Spleen (tissue), 11 donors: ENCODE data around the gene TRIM28. TPM values are rescaled to one million over a fixed set of nuclear protein-coding genes. Genes with fewer than 3 reads are reported as not detected.

Experiments used
- DNase-seq: peaks from one replicate; pipeline ENCODE4 v3.0.0-alpha.2; 2020
- H3K27ac ChIP-seq, 8 donors: fragments of 200-600 bp; sonication (generic) in 7 of 8; 1 replicate in 4 of 8; 2 replicates in 4 of 8; pipeline versions ENCODE4 v1.5.0 to v1.8.0; 2016 to 2021; ENCODE audit warnings: inconsistent platforms in 4 of 8, mild to moderate bottlenecking in 4 of 8, moderate library complexity in 1 of 8
- H3K27me3 ChIP-seq, 7 donors: fragments of 200-600 bp; sonication (generic) in 6 of 7; replicated peaks in 1 of 7; 1 replicate in 4 of 7; 2 replicates in 3 of 7; pipeline versions ENCODE4 v1.5.0 to v1.8.0; 2016 to 2021; ENCODE audit warnings: inconsistent platforms in 3 of 7, mild to moderate bottlenecking in 1 of 7
- H3K36me3 ChIP-seq, 6 donors: fragments of 200-600 bp; sonication (generic) in 5 of 6; 1 replicate in 4 of 6; 2 replicates in 2 of 6; pipeline versions ENCODE4 v1.5.0 to v1.8.0; 2016 to 2021; ENCODE audit warnings: inconsistent platforms in 2 of 6
- H3K4me1 ChIP-seq, 6 donors: fragments of 200-600 bp; sonication (generic) in 5 of 6; 1 replicate in 3 of 6; 2 replicates in 3 of 6; pipeline versions ENCODE4 v1.5.0 to v1.8.0; 2016 to 2021; ENCODE audit warnings: inconsistent platforms in 3 of 6
- H3K4me3 ChIP-seq, 8 donors: fragments of 200-600 bp; sonication (generic) in 7 of 8; 1 replicate in 4 of 8; 2 replicates in 4 of 8; pipeline versions ENCODE4 v1.5.0 to v1.8.0; 2016 to 2021; ENCODE audit warnings: inconsistent platforms in 4 of 8, mild to moderate bottlenecking in 4 of 8, moderate library complexity in 2 of 8
- H3K9me3 ChIP-seq, 8 donors: fragments of 200-600 bp; sonication (generic) in 7 of 8; 1 replicate in 4 of 8; 2 replicates in 4 of 8; pipeline versions ENCODE4 v1.5.0 to v1.8.0; 2016 to 2021; ENCODE audit warnings: inconsistent platforms in 4 of 8
- CTCF ChIP-seq, 11 experiments: fragments of 200-600 bp in 7 of 11; fragments of 450-650 bp in 4 of 11; sonication (generic) in 4 of 11; IDR thresholded peaks in 8 of 11; conservative IDR thresholded peaks in 3 of 11; 1 replicate in 7 of 11; 2 replicates in 4 of 11; pipeline versions ENCODE4 v1.4.0 to v1.8.0; 2016 to 2021; ENCODE audit warnings: antibody characterized with exemption in 11 of 11, inconsistent platforms in 4 of 11, mild to moderate bottlenecking in 1 of 11
- POLR2A ChIP-seq, 3 donors: fragments of 450-650 bp; IDR thresholded peaks; one replicate each; pipeline ENCODE4 v1.5.1; 2017; ENCODE audit warnings: antibody characterized with exemption in 3 of 3, mild to moderate bottlenecking in 1 of 3
- POLR2AphosphoS5 ChIP-seq, 3 donors: sonication (generic); formaldehyde crosslinking; IDR thresholded peaks; one replicate each; pipeline ENCODE4 v1.5.1; 2017; ENCODE audit warnings: antibody characterized with exemption in 3 of 3
- WGBS, 5 donors: extraction: QIAGEN DNeasy Blood & Tissue Kit in 3 of 5; methylation state at CpG; one replicate each; pipeline versions ENCODE4 v1.1.5 to v1.1.7; 2013 to 2018; 5-methylcytosine and 5-hydroxymethylcytosine counted together
- intact Hi-C: fragments of 100-400 bp; cut with DNase I; formaldehyde crosslinking; loops from one replicate; pipeline ENCODE4 v1.15.0; 2023; ENCODE audit warnings: low total_unique reads
- polyA plus RNA-seq, 3 donors: library from polyadenylated mRNA; stranded (reverse); fragments of 200-250 nt; gene quantifications; one replicate each; pipeline ENCODE4 v1.2.1, GENCODE V29; 2013
- total RNA-seq, 7 donors: library from RNA; depleted of rRNA in 3 of 7; stranded (reverse); fragments of >200 nt in 3 of 7; fragmentation: NEBNext Ultra II Directional in 4 of 7; extraction: Animal tissue kit (Norgen Biotek cat#: 25700) in 4 of 7; gene quantifications; one replicate each; pipeline versions ENCODE4 v1.1.0 to v1.2.1, GENCODE V29; 2016 to 2021
- donor health status: healthy with polysubstance abuse.
- donor health status: DM: no; HTN: no; CAD: no; lungs with moderate emphysema.
- donor health status: DM: no; HTN: no; CAD: no.
- donor health status: Bipolar disorder and iron deficiency.
- donor health status: healthy.
- donor health status: DM: no; HTN: no; CAD: no.
- donor health status: DM: yes; HTN: yes; CAD: no.

TRIM28 gene
- total and polyA plus RNA-seq, 10 donors: 181 to 294 (median 232) TPM

DNA sequence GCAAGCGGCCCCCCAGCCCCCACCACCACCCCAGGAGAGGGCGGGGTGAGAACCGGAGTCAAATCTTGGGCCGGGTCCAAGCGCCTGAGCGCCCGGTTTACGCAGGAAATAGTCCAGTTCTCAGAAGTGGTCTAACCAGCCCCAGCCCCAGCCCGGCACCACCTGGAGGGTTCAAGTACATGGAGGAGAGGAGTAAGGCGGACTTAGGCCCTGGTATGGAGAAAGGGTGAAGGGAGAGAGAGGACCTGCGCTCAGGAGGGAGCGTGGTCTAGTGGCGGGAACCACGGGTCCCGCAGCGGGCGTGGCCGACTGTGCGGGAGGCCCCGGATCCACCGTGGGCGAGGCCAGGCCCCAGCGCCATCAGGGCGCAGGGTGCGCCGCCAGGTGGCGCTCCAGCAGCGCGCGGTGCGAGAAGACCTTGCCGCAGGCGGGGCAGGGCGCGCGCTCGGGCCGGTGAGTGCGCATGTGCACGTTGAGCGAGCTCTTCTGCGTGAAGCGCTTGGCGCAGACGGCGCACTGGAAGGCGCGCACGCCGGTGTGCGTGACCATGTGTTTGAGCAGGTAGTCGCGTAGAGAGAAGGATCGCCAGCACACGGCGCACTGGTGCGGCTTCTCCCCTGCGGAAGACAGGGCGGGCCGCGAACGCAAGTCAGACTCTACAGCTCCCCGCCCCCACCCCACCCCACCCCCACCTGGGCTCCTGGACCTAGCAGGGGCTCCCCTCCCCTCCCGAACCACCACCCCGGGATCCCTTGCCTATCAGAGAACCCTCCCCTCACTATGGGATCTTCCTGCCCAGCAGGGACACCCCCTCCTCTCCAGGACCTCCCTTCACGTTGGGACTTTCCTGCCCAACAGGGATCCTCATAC is 29.9 kb upstream of the TRIM28 start:
- intact Hi-C loops: no loop called here
- peak; percentile 85 to 90 (median 89) for TF ChIP-seq POLR2AphosphoS5 (IDR thresholded peaks at IDR 0.05)
- TF ChIP-seq CTCF (IDR thresholded peaks at IDR 0.05 in 8 of 11, conservative IDR thresholded peaks at IDR 0.05 in 3 of 11): peak; percentile 80 to 98 (median 97)
- no peak for TF ChIP-seq POLR2A (IDR thresholded peaks at IDR 0.05)
- Histone ChIP-seq H3K36me3 (peaks cover 3 to 34% (median 17%) of the 10 kb centered on the region in 6 donors), H3K4me1 (peaks cover 22 to 59% (median 52%) of the 10 kb centered on the region in 6 donors), H3K27ac (peak overlapping the region in 7 of 8 donors; percentile 55 to 77 (median 64)), H3K27me3 (no peaks in the 10 kb centered on the region), H3K4me3 (peak overlapping the region; percentile 21 to 74 (median 40)), H3K9me3 (peaks cover 0 to under 1% (median 0%) of the 10 kb centered on the region in 8 donors)
- WGBS, 5 donors: 10 to 20% (median 12%) methylated on average over 53 to 66 of the region's 66 CpGs
- peak; percentile 97 for DNase-seq

GRCh38 chr19:58514564-58515022 is 29.3 kb upstream of the TRIM28 start:
- H3K27ac ChIP-seq: peak overlapping the region in 4 of 8 donors; percentile 55 to 77 (median 70)
- TF ChIP-seq CTCF (IDR thresholded peaks at IDR 0.05 in 8 of 11, conservative IDR thresholded peaks at IDR 0.05 in 3 of 11): no peak
- no peak for TF ChIP-seq POLR2AphosphoS5 (IDR thresholded peaks at IDR 0.05)
- TF ChIP-seq POLR2A (IDR thresholded peaks at IDR 0.05): no peak

DNA sequence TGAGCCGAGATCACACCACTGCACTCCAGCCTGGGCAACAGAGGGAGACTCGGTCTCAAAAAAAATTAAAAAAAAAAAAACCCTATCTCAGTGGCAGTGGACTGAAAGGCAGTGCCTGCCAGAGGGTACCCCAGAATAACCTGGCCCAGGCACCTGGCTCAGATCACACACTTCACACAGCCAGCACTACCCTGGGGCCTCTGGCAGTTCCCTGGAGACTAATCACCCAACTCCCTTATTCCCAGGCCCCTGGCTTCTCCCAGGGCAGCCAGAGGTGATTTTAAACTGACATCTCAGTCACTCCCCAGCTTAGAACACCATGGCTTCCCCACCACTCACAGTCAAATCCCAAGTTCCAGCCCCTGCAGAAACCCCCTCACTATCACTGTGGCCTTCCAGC is 28.6 kb upstream of the TRIM28 start:
- no peaks in the 10 kb centered on the region for H3K9me3 ChIP-seq
- no peak overlapping the region for H3K27ac ChIP-seq
- H3K36me3 ChIP-seq: peaks cover 3 to 34% (median 17%) of the 10 kb centered on the region in 6 donors
- intact Hi-C loops: no loop called here
- 87 to 94% (median 93%) methylated on average over 2 of the region's 2 CpGs for whole genome bisulfite sequencing, 5 donors
- no peak overlapping the region for H3K4me3 ChIP-seq
- peaks cover 22 to 69% (median 57%) of the 10 kb centered on the region in 6 donors for H3K4me1 ChIP-seq
- TF ChIP-seq CTCF (IDR thresholded peaks at IDR 0.05 in 8 of 11, conservative IDR thresholded peaks at IDR 0.05 in 3 of 11): no peak
- TF ChIP-seq POLR2AphosphoS5 (IDR thresholded peaks at IDR 0.05): no peak
- TF ChIP-seq POLR2A (IDR thresholded peaks at IDR 0.05): no peak
- DNase-seq: no peak
- no peaks in the 10 kb centered on the region for H3K27me3 ChIP-seq

More at GRCh38 chr19:58514564-58515022, 29.3 kb upstream of the TRIM28 start:
- Histone ChIP-seq H3K4me1 (peaks cover 22 to 63% (median 54%) of the 10 kb centered on the region in 6 donors), H3K36me3 (peaks cover 3 to 34% (median 17%) of the 10 kb centered on the region in 6 donors), H3K9me3 (no peaks in the 10 kb centered on the region), H3K27me3 (no peaks in the 10 kb centered on the region), H3K4me3 (peak overlapping the region; percentile 21 to 74 (median 40))
- intact Hi-C loops: no loop called here
- DNase-seq: no peak
- 56 to 72% (median 66%) methylated on average over 3 of the region's 3 CpGs for WGBS, 5 donors
